Measurements from ENCODE around the gene CRBN.

The CRBN gene

DNA sequence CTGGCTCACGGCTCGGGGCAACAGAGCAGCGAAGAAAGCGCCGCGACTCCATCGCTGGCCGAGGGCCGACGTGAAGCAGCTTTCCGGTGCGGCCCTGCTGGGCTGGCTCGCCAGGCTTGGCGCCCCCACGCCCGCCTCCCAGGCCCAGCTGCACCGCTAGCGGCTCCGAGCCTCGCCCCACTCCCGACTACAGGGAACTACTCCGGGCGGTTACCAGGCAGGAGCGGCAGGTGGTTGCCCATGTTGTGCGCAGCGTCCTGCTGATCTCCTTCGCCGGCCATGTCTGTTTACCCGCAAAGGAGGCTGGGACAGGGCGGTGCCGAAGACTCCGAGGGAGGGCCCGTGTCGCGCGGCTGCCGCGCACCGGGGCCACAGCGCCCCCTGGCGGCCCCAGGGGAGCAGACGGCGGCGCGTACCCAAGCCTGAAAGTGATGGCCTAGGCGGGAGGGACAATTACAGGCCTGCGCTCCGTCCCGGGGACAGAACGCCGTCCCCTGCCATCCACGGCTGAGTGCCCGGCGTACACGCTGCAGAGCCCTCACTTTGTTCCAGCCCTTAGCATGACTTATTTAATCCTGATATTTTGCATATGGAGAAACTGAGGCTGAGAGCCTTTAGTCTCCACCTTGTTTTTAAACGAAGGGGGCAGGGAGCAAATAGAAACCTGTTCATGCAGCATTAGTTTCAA, at the start of gene CRBN:
CRBN (minus strand) TSS at position 285 of the 688 bp plus-strand sequence; CDS start at position 281, 4 bp downstream.
- ChIA-PET CTCF (interaction anchor here (0.6 kb wide), 1 partner anchor 593 kb away, joined by 6 read pairs; no protein-coding TSS in a partner anchor), POLR2A (ENCODE audit: low non-redundant PET) (no interaction called here)
- peak within 1 kb of the TSS; percentile 68 for H3K27ac ChIP-seq
- TF ChIP-seq, protein P1, sequence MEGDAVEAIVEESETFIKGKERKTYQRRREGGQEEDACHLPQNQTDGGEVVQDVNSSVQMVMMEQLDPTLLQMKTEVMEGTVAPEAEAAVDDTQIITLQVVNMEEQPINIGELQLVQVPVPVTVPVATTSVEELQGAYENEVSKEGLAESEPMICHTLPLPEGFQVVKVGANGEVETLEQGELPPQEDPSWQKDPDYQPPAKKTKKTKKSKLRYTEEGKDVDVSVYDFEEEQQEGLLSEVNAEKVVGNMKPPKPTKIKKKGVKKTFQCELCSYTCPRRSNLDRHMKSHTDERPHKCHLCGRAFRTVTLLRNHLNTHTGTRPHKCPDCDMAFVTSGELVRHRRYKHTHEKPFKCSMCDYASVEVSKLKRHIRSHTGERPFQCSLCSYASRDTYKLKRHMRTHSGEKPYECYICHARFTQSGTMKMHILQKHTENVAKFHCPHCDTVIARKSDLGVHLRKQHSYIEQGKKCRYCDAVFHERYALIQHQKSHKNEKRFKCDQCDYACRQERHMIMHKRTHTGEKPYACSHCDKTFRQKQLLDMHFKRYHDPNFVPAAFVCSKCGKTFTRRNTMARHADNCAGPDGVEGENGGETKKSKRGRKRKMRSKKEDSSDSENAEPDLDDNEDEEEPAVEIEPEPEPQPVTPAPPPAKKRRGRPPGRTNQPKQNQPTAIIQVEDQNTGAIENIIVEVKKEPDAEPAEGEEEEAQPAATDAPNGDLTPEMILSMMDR (conservative IDR thresholded peaks at IDR 0.05; ENCODE audit: low read depth), result peak; percentile 95
- peak; percentile 88 for DNase-seq (ENCODE audit: low spot score)

- CTCF ChIA-PET, result no interaction called here
- TF ChIP-seq, protein P1 (conservative IDR thresholded peaks at IDR 0.05; ENCODE audit: low read depth), result no peak
- no peak overlapping the region for H3K27ac ChIP-seq
- POLR2A ChIA-PET (ENCODE audit: low non-redundant PET), result no interaction called here
- DNase-seq (ENCODE audit: low spot score), result no peak
Measured at GRCh38 chr3:3227640-3228039, 48.1 kb upstream of the CRBN start.

- POLR2A ChIA-PET (ENCODE audit: low non-redundant PET), result no interaction called here
- CTCF ChIA-PET, result no interaction called here
- TF ChIP-seq, protein P1 (conservative IDR thresholded peaks at IDR 0.05; ENCODE audit: low read depth), result no peak
- H3K27ac ChIP-seq, result no peak overlapping the region
- no peak for DNase-seq (ENCODE audit: low spot score)
Measured at GRCh38 chr3:3221528-3221927, 42.0 kb upstream of the CRBN start.

GRCh38 chr3:3216401-3216800, 36.9 kb upstream of the CRBN start:
- ChIA-PET POLR2A (ENCODE audit: low non-redundant PET) (no interaction called here), CTCF (no interaction called here)
- TF ChIP-seq, protein P1 (conservative IDR thresholded peaks at IDR 0.05; ENCODE audit: low read depth), result no peak

GRCh38 chr3:3212781-3213440, 33.4 kb upstream of the CRBN start:
- no peak overlapping the region for H3K27ac ChIP-seq
- no peak for DNase-seq (ENCODE audit: low spot score)
- POLR2A ChIA-PET (ENCODE audit: low non-redundant PET), result no interaction called here
- CTCF ChIA-PET, result no interaction called here
- TF ChIP-seq, protein P1 (conservative IDR thresholded peaks at IDR 0.05; ENCODE audit: low read depth), result no peak

More at GRCh38 chr3:3216401-3216800, 36.9 kb upstream of the CRBN start:
- DNase-seq (ENCODE audit: low spot score), result no peak
- no peak overlapping the region for H3K27ac ChIP-seq

- TF ChIP-seq, protein P1 (conservative IDR thresholded peaks at IDR 0.05; ENCODE audit: low read depth), result no peak
- POLR2A ChIA-PET (ENCODE audit: low non-redundant PET), result no interaction called here
- CTCF ChIA-PET, result interaction anchor here (0.7 kb wide), 1 partner anchor 41 kb away, joined by 5 read pairs; no protein-coding TSS in a partner anchor
Measured at GRCh38 chr3:3209714-3210113, 30.2 kb upstream of the CRBN start.

More at GRCh38 chr3:3209714-3210113, 30.2 kb upstream of the CRBN start:
- no peak for DNase-seq (ENCODE audit: low spot score)
- no peak overlapping the region for H3K27ac ChIP-seq

All from RWPE1 (cell line).